Thoracic aorta (tissue), 2 donors: Measurements from ENCODE around the gene ZBTB4. TPM values are rescaled to one million over a fixed set of nuclear protein-coding genes. Genes with fewer than 3 reads are reported as not detected.

Source experiments
- ATAC-seq: fragments of 150-250 bp; one replicate; pipeline ENCODE4 v1.8.0; 2017; ENCODE audit warnings: low read depth; ENCODE audit not compliant: insufficient number of reproducible peaks, low FRiP score
- DNase-seq: peaks from one replicate; pipeline ENCODE4 v3.0.0-alpha.2; 2020; ENCODE audit warnings: low spot score
- H3K27ac ChIP-seq, 2 donors: fragments of 200-600 bp; sonication (generic); 1 replicate in 1 of 2; 2 replicates in 1 of 2; pipeline ENCODE4 v1.5.1; 2016; ENCODE audit warnings: mild to moderate bottlenecking in 2 of 2, moderate library complexity in 2 of 2
- H3K27me3 ChIP-seq: fragments of 200-600 bp; sonication (generic); replicated peaks from 2 replicates; pipeline ENCODE4 v1.6.0; 2016; ENCODE audit warnings: mild to moderate bottlenecking; ENCODE audit not compliant: insufficient read depth
- H3K36me3 ChIP-seq: fragments of 200-600 bp; sonication (generic); one replicate; pipeline ENCODE4 v1.5.1; 2016
- H3K4me1 ChIP-seq, 2 donors: fragments of 200-600 bp; sonication (generic); 1 replicate in 1 of 2; 2 replicates in 1 of 2; pipeline versions ENCODE4 v1.5.1 to v1.6.0; 2016; ENCODE audit warnings: low read depth in 2 of 2, mild to moderate bottlenecking in 1 of 2; ENCODE audit not compliant: control insufficient read depth in 1 of 2
- H3K4me3 ChIP-seq: fragments of 200-600 bp; sonication (generic); 2 replicates; pipeline ENCODE4 v1.5.1; 2016; ENCODE audit warnings: mild to moderate bottlenecking
- H3K9me3 ChIP-seq: fragments of 200-600 bp; sonication (generic); 2 replicates; pipeline ENCODE4 v1.5.1; 2016
- CTCF ChIP-seq: fragments of 200-600 bp; sonication (generic); IDR thresholded peaks from one replicate; pipeline ENCODE4 v1.5.1; 2019; ENCODE audit warnings: antibody characterized with exemption
- total RNA-seq, 2 donors: library from RNA; depleted of rRNA; stranded (reverse); fragments of >200 nt; gene quantifications; one replicate each; pipeline versions ENCODE4 v1.1.0 to v1.2.3, GENCODE V29; 2016

Gene ZBTB4
- total RNA-seq, 2 donors from 2014 or later: 56.2 to 72.3 TPM

- TF ChIP-seq CTCF: no peak
- DNase-seq (no peak), ATAC-seq (no peak)
- no peaks in the 10 kb centered on the region for H3K9me3 ChIP-seq
- H3K27ac ChIP-seq: no peak within 1 kb of the TSS
- no peak within 1 kb of the TSS for H3K4me3 ChIP-seq
- no peaks in the 10 kb centered on the region for H3K27me3 ChIP-seq
- no peaks in the 10 kb centered on the region for H3K36me3 ChIP-seq
- no peaks in the 10 kb centered on the region for H3K4me1 ChIP-seq
These were observed 54.1 kb downstream of the ZBTB4 start, which contains the start of gene SPEM2 for GRCh38 chr17:7425316-7425715. TSS of gene SPEM2 (plus strand) at chr17:7425616. CDS start at chr17:7425689, 73 bp downstream.

DNA sequence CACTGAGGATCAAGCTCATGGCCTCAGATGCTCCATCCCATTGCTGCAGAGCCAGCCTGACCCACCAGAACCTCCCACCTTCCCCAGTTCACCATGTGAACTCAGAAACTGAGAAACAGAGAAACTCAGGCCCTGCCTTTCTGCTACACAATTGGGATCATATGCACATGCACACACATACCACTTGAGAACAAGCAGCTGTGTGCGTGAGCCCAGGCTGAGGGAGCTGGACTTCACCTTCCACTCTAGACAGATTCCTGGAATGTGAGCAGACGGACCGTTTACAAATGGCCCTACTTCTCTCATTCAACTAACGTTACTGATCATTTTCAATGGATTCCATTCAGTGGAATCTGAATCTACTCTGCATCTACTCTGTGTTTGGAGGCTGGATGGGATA, 55.8 kb downstream of the ZBTB4 start:
- ATAC-seq: no peak

DNA sequence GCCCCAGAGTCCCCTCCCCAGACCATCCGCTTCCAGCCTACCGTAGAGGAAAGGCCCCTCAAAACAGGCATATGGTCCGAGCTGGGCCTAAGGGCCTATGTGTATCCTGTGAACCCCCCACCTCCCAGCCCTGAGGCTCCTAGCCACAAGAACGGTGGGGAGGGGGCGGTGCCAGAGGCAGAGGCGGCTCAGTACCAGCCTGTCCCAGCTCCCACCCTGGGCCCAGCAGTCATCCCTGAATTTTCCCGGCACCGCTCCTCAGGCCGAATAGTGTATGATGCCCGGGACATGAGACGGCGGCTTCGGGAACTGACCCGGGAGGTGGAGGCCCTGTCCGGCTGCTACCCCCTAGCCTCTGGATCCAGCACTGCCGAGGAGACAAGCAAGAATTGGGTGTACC, 58.2 kb downstream of the ZBTB4 start:
- Histone ChIP-seq H3K27me3 (no peaks in the 10 kb centered on the region), H3K9me3 (no peaks in the 10 kb centered on the region), H3K4me1 (no peaks in the 10 kb centered on the region), H3K4me3 (no peak overlapping the region), H3K36me3 (no peaks in the 10 kb centered on the region), H3K27ac (no peak overlapping the region)
- DNase-seq: no peak
- no peak for TF ChIP-seq CTCF
- ATAC-seq: no peak

More for the DNA sequence above, 55.8 kb downstream of the ZBTB4 start:
- no peak for TF ChIP-seq CTCF
- Histone ChIP-seq H3K4me3 (no peak overlapping the region), H3K9me3 (no peaks in the 10 kb centered on the region), H3K27me3 (no peaks in the 10 kb centered on the region), H3K27ac (no peak overlapping the region), H3K36me3 (no peaks in the 10 kb centered on the region), H3K4me1 (no peaks in the 10 kb centered on the region)
- DNase-seq: no peak

DNA sequence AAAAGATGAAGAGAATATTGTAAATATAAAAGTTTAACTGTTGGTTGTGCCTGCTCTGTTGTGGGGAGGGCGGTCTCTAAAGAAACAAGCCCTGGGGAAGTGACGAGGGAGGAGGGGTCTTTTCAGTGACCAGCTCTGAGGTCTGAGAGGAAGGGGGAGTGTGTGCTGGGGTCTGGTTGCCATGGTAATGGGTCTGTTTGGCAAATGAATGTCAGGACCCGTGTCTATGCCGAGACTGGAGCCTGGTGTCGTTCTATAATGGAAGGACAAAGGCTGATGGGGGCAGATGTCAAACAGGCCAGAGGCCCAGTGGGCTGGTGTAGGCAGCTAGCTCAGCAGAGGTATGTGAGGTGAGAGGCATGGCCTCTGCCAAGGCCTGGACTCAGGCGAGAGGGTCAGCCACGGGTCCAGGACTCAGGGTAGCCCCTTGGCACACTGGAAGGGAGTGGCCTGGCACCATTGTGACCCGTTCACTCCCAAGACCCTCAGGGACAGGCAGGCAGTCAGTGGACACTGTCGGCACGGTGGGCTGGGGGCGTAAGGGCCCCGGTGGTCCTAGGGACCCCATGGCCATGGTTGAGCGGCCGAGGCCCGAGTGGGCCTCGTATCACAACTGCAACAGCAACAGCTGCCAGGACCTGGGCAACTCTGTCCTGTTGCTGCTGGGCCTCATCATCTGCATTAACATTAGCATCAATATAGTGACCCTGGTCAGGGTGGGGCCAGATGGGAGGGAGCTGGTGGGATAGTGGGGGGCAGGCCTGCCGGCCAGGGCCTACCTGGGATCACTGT, 59.4 kb downstream of the ZBTB4 start, which contains the start of gene SPEM1:
TSS of gene SPEM1 (plus strand) at position 506 of the 792 bp plus-strand sequence. CDS start at position 567, 61 bp downstream.
- Histone ChIP-seq H3K4me3 (no peak within 1 kb of the TSS), H3K4me1 (no peaks in the 10 kb centered on the region), H3K9me3 (no peaks in the 10 kb centered on the region), H3K36me3 (no peaks in the 10 kb centered on the region), H3K27ac (no peak within 1 kb of the TSS), H3K27me3 (no peaks in the 10 kb centered on the region)
- no peak for TF ChIP-seq CTCF
- DNase-seq (no peak), ATAC-seq (no peak)

DNA sequence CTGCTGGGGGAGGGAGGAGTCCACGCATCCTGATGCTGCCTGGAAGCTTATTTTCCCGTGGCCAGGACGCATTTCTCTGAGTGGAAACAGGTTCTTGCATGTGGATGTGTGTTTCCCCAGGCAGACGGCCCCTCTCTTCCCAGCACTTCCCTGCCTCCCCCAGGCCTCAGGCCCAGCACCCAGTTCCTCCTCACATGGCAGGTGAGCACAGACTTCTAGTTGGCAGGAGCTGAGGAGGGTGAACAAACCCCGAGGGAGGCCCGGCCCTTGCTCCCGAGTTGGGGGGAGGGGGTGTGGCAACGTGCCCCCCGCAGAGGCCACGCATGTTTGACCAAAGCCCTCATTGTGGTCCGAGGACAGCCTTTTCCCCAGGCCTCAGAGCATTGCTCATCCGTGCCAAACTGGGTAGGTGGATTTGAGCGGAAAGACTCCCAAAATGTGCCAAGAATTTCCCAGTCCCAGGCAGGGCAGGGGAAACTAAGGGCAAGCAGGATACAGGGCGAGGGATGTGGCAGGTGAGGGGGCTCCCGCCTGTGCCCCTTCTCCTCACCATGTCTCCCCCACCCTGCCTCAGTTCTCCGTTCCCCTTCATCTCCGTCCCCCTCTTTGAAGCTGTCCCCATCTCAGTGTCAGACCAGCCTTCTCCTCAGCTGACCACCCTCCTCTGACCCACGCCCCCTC, 60.8 kb downstream of the ZBTB4 start:
- no peak for TF ChIP-seq CTCF
- Histone ChIP-seq H3K9me3 (no peaks in the 10 kb centered on the region), H3K27me3 (no peaks in the 10 kb centered on the region), H3K4me3 (no peak overlapping the region), H3K4me1 (no peaks in the 10 kb centered on the region), H3K27ac (no peak overlapping the region), H3K36me3 (no peaks in the 10 kb centered on the region)
- ATAC-seq (no peak), DNase-seq (no peak)
